GM10248 (cell line): ENCODE measurements around the gene EVI5L.

ENCODE experiments used
- CTCF ChIA-PET: fragments of 300-600 bp; sonication (Branson Sonifier 250); formaldehyde crosslinking; extraction: SDS; loops from one replicate; lab custom pipeline; 2021; ENCODE audit warnings: antibody characterized with exemption; lab: Yijun Ruan, JAX
- POLR2A ChIA-PET: fragments of 350-650 bp; sonication (Branson Sonifier 250); formaldehyde crosslinking; extraction: SDS; loops from one replicate; lab custom pipeline; 2020; ENCODE audit warnings: antibody characterized with exemption; lab: Yijun Ruan, JAX
- DNase-seq: peaks from one replicate; pipeline ENCODE4 v3.0.0; 2012; ENCODE audit errors: extremely low spot score
- CTCF ChIP-seq: IDR thresholded peaks from 2 replicates; pipeline ENCODE4 v1.5.1; 2012; ENCODE audit warnings: mild to moderate bottlenecking, low read depth; ENCODE audit errors: extremely low read depth, missing control alignments, control extremely low read depth

The EVI5L gene

DNA sequence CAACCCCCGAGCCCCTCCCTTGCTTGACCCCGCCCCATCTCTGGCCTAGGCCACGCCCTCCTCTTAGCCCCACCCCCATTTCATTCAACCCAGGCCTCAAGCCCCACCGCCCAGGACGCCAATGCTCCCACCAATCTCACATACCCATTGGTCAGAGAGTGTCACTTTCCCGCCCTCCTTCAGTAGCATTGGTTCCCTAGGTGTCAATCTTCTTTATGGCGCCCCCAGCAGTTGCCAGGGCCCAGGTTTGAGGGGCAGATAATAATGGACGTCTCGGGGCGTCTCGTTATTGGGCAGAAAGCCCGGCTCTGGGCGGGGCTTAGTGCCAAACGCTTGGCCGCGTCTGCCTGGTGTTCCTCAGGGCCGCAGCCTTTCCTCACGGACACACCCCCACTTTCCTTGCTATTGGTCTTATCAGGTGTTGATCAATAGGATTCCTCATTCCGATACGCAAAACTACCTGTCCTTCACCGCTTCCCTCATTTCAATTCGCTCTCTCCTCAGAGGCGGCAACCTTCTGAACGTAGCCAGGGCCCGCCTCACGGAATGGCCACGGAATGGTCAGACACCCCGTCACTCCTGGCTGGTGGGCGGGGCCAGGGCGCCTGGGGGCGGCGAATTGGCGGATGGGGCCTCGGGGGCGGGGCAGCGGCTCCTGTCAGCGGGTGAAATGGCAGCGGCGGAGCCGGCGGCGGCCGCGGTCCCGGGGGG lies at the start of gene EVI5L:
TSS of gene EVI5L (plus strand) at position 658 of the 711 bp plus-strand sequence. CDS start 16,325 bp downstream, outside the sequence.
- POLR2A ChIA-PET: no interaction called here
- peak; percentile 5 for TF ChIP-seq CTCF
- CTCF ChIA-PET: interaction anchor here (1.4 to 3.6 kb wide), 4 partner anchors 10 to 149 kb away, joined by 5 to 14 read pairs (median 12); partner anchors contain the start of gene TRAPPC5
- peak; percentile 99 for DNase-seq

- CTCF ChIA-PET: no interaction called here
- no peak for TF ChIP-seq CTCF
- POLR2A ChIA-PET: no interaction called here
- no peak for DNase-seq
Observed at GRCh38 chr19:7781157-7781556, 48.9 kb upstream of the EVI5L start.

GRCh38 chr19:7783991-7784423 lies 46.0 kb upstream of the EVI5L start:
- ChIA-PET POLR2A (no interaction called here), CTCF (interaction anchor here (1.3 to 2.9 kb wide), 3 partner anchors 16 to 47 kb away, joined by 4 to 12 read pairs (median 5); no protein-coding TSS in a partner anchor)
- no peak for TF ChIP-seq CTCF
- no peak for DNase-seq

DNA sequence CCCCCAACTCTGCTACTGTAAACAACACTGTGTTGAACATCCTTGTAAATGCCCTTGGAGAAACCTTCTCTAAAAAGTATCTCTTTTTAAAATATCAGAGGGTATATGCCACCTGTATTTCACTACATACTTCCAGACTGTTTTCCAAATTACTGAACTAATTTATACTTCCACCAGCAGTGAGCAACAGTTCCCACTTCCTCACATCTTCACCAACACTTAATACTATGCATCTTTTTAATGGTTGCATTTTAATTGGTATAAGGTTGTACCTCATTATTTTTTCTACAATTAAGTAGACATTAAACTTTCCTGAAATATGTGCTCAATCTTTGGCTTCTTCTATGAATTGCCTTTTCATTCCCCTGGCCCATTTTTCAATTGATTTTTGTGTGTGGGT lies 45.2 kb upstream of the EVI5L start:
- ChIA-PET POLR2A (no interaction called here), CTCF (interaction anchor here (1.0 to 2.9 kb wide), 3 partner anchors 8 to 104 kb away, joined by 3 to 12 read pairs (median 4); partner anchors contain the start of gene TRAPPC5)
- no peak for TF ChIP-seq CTCF
- DNase-seq: no peak

DNA sequence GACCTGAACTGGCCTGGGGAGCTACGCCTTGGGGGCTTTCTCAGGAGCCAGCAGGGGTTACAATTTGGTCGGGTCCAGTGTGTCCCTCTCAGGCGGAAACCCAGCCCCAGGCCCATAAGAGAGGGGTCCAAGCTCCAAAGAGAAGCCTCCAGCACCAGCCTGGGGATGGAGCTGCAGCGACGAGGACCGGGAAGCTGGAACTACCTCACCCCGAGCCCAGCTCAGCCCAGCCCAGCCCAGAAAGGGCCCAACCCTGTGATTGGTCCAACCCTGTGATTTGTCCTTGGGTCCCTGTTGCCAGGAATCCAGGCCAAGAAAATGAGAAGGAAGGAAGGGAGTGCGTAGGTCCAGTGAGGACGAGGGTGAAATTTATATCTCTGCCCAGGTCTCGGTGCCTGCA lies 42.9 kb upstream of the EVI5L start:
- POLR2A ChIA-PET: no interaction called here
- TF ChIP-seq CTCF: no peak
- CTCF ChIA-PET: interaction anchor here (0.6 to 1.2 kb wide), 2 partner anchors 13 to 219 kb away, joined by 3 to 6 read pairs; no protein-coding TSS in a partner anchor
- no peak for DNase-seq

GRCh38 chr19:7787602-7788177 lies 42.3 kb upstream of the EVI5L start:
- no peak for TF ChIP-seq CTCF
- DNase-seq: no peak
- POLR2A ChIA-PET: no interaction called here
- CTCF ChIA-PET: interaction anchor here (0.6 to 1.2 kb wide), 2 partner anchors 13 to 219 kb away, joined by 3 to 6 read pairs; no protein-coding TSS in a partner anchor
